GM12878 (cell line): ENCODE results near the gene PTPN14.

Experiments used
- BMI1 ChIP-seq: fragments of 450-650 bp; IDR thresholded peaks from 2 replicates; pipeline ENCODE4 v1.6.1; 2016; ENCODE audit warnings: mild to moderate bottlenecking, moderate library complexity, borderline replicate concordance
- CEBPB ChIP-seq, 2 experiments: fragments of 150-350 bp in 1 of 2; IDR thresholded peaks; 2 replicates each; pipeline ENCODE4 v1.6.1; 2012 to 2014; ENCODE audit warnings: low read depth in 2 of 2, low read length in 2 of 2, borderline replicate concordance in 1 of 2, inconsistent platforms in 1 of 2
- KDM1A ChIP-seq: fragments of 200-600 bp; sonication (generic); IDR thresholded peaks from 2 replicates; pipeline ENCODE4 v1.6.1; 2016; ENCODE audit warnings: borderline replicate concordance
- NFYB ChIP-seq: IDR thresholded peaks from 2 replicates; pipeline ENCODE4 v1.6.1; 2011; ENCODE audit warnings: low read depth, mild to moderate bottlenecking, low read length, improper control_type of control experiment, moderate library complexity; ENCODE audit not compliant: insufficient read depth
- NRF1 ChIP-seq: conservative IDR thresholded peaks from 2 replicates; pipeline ENCODE4 v1.6.1; 2011; ENCODE audit warnings: mild to moderate bottlenecking, low read depth, low read length, improper control_type of control experiment
- RBBP5 ChIP-seq: fragments of 200-600 bp; sonication (generic); conservative IDR thresholded peaks from 2 replicates; pipeline ENCODE4 v1.6.1; 2016
- TF ChIP-seq, protein P1 (sequence below), 3 experiments: IDR thresholded peaks in 2 of 3; conservative IDR thresholded peaks in 1 of 3; 2 replicates each; pipeline ENCODE4 v1.5.1; 2011; ENCODE audit warnings: low read depth in 3 of 3, low read length in 3 of 3, mild to moderate bottlenecking in 3 of 3, control low read depth in 2 of 3, moderate library complexity in 2 of 3, inconsistent platforms in 1 of 3, mixed read lengths in 1 of 3; ENCODE audit not compliant: control insufficient read depth in 2 of 3, insufficient read depth in 1 of 3; ENCODE audit errors: extremely low read depth in 1 of 3

DNA sequence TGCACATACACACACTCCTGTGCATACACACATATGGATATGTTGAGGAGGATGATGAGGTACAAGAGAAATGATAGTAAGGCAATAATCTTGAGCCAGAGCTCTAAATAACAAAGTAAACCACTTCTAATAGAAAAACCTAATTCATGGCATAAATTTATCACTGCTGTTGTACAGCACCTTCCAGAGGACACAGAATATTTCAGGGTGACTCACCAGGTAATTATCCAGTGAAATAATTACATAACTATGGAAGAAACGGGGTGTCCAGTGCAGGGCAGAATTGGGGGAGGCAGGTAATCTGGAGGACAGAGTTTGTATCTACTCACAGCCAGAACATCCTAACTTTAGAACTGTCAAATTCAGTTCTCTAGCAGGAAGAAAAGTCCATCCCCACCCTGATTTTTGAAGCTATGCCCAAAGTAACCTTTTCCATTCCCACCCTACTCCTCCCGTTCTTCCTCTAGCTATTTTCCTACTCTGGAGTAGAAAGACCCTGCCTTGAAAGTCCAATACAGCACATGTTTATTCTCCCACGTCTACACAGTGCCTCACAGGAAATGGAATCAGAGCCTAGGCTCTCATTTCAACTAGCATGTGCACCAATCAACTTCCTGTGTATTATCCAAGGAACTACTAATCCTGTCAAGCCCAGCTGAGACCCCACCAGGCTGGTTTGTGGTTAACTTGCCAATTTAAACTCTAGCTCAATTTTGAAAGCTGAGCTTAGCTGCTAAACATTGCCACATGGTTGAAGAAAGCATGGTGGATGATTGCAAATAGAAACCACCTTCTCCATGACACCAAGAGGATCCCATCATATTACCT, 96.6 kb downstream of the PTPN14 start:
- TF ChIP-seq, protein P1, sequence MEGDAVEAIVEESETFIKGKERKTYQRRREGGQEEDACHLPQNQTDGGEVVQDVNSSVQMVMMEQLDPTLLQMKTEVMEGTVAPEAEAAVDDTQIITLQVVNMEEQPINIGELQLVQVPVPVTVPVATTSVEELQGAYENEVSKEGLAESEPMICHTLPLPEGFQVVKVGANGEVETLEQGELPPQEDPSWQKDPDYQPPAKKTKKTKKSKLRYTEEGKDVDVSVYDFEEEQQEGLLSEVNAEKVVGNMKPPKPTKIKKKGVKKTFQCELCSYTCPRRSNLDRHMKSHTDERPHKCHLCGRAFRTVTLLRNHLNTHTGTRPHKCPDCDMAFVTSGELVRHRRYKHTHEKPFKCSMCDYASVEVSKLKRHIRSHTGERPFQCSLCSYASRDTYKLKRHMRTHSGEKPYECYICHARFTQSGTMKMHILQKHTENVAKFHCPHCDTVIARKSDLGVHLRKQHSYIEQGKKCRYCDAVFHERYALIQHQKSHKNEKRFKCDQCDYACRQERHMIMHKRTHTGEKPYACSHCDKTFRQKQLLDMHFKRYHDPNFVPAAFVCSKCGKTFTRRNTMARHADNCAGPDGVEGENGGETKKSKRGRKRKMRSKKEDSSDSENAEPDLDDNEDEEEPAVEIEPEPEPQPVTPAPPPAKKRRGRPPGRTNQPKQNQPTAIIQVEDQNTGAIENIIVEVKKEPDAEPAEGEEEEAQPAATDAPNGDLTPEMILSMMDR (IDR thresholded peaks at IDR 0.05 in 2 of 3, conservative IDR thresholded peaks at IDR 0.05 in 1 of 3; ENCODE audit: control insufficient read depth in 2 of 3, extremely low read depth in 1 of 3, insufficient read depth in 1 of 3, low read depth in 3 of 3, low read length in 3 of 3): no peak
- TF ChIP-seq NFYB (no peak), KDM1A (no peak), CEBPB (IDR thresholded peaks at IDR 0.05; ENCODE audit: borderline replicate concordance in 1 of 2, low read depth in 2 of 2, low read length in 2 of 2) (no peak), RBBP5 (no peak), BMI1 (no peak), NRF1 (no peak)
